PC-9 (cell line): ENCODE results near the gene ROR2. TPM values are rescaled to one million over a fixed set of nuclear protein-coding genes. Genes with fewer than 3 reads are reported as not detected.
A peak's percentile ranks its signal among the peaks of the same experiment; 100 is the strongest.
"Not testable (repeated sequence)": the region's sequence is repeated elsewhere in the genome, so short reads cannot be mapped to it uniquely, and the experiment has no call there.

Source experiments
- BruUV-seq: library from RNA; stranded (reverse); fragments of 400-500 nt; replicated peaks from 2 replicates; lab custom pipeline; 2021; lab: Mats Ljungman, UMichigan
- CTCF ChIA-PET: fragments of 300-600 bp; sonication (Branson Sonifier 250); formaldehyde crosslinking; loops from one replicate; lab custom pipeline; 2022; ENCODE audit warnings: antibody characterized with exemption; lab: Charles Lee
- POLR2A ChIA-PET: fragments of 300-600 bp; sonication (Branson Sonifier 250); formaldehyde crosslinking; loops from one replicate; lab custom pipeline; 2022; ENCODE audit warnings: antibody characterized with exemption; ENCODE audit not compliant: unreplicated experiment; lab: Charles Lee
- DNase-seq, 2 experiments: peaks; one replicate each; pipeline versions ENCODE4 v3.0.0 to v3.0.0-alpha.2; 2015 to 2022; ENCODE audit warnings: mixed read lengths in 1 of 2
- H2AFZ ChIP-seq: fragments of 200-600 bp; sonication (generic); 2 replicates; pipeline ENCODE4 v1.8.1; 2017; ENCODE audit warnings: antibody characterized with exemption
- H3F3A ChIP-seq: fragments of 200-600 bp; sonication (generic); 2 replicates; pipeline ENCODE4 v1.8.1; 2017; ENCODE audit warnings: antibody characterized with exemption, mild to moderate bottlenecking, low read depth; ENCODE audit not compliant: insufficient read depth
- H3K27ac ChIP-seq: fragments of 200-600 bp; sonication (generic); 2 replicates; pipeline ENCODE4 v1.6.1; 2016; ENCODE audit warnings: mixed run types
- H3K27me3 ChIP-seq: fragments of 200-600 bp; sonication (generic); 2 replicates; pipeline ENCODE4 v1.6.1; 2016; ENCODE audit warnings: low read depth, mixed run types; ENCODE audit not compliant: insufficient read depth
- H3K36me3 ChIP-seq: fragments of 200-600 bp; sonication (generic); 2 replicates; pipeline ENCODE4 v1.6.1; 2016; ENCODE audit warnings: low read depth, mixed run types
- H3K4me1 ChIP-seq: fragments of 200-600 bp; sonication (generic); replicated peaks from 2 replicates; pipeline ENCODE4 v1.6.1; 2016; ENCODE audit warnings: mixed run types; ENCODE audit not compliant: insufficient read depth
- H3K4me2 ChIP-seq: fragments of 200-600 bp; sonication (generic); 2 replicates; pipeline ENCODE4 v1.6.1; 2017; ENCODE audit warnings: mixed run types
- H3K4me3 ChIP-seq: fragments of 200-600 bp; sonication (generic); 2 replicates; pipeline ENCODE4 v1.6.1; 2016; ENCODE audit warnings: mixed run types
- H3K79me2 ChIP-seq: fragments of 200-600 bp; sonication (generic); 2 replicates; pipeline ENCODE4 v1.6.1; 2017; ENCODE audit warnings: low read depth, mixed run types
- H3K9me2 ChIP-seq: fragments of 200-600 bp; sonication (generic); 2 replicates; pipeline ENCODE4 v1.8.1; 2017; ENCODE audit warnings: mild to moderate bottlenecking; ENCODE audit not compliant: insufficient read depth
- H3K9me3 ChIP-seq: fragments of 200-600 bp; sonication (generic); 2 replicates; pipeline ENCODE4 v1.8.1; 2016; ENCODE audit warnings: low read depth; ENCODE audit not compliant: insufficient read depth
- H4K20me1 ChIP-seq: fragments of 200-600 bp; sonication (generic); 2 replicates; pipeline ENCODE4 v1.8.1; 2017; ENCODE audit not compliant: insufficient read depth
- CTCF ChIP-seq: fragments of 200-600 bp; sonication (generic); conservative IDR thresholded peaks from 2 replicates; pipeline ENCODE4 v1.6.1; 2017; ENCODE audit warnings: mixed run types, antibody characterized with exemption, mild to moderate bottlenecking, moderate library complexity
- EZH2 ChIP-seq: fragments of 200-600 bp; sonication (generic); IDR thresholded peaks from 2 replicates; pipeline ENCODE4 v1.8.0; 2017; ENCODE audit warnings: antibody characterized with exemption, low read depth
- intact Hi-C: fragments of 100-400 bp; cut with micrococcal nuclease; formaldehyde crosslinking; loops from one replicate; pipeline ENCODE4 v1.10.0; 2022; ENCODE audit not compliant: unreplicated experiment
- total RNA-seq: library from RNA; stranded (reverse); gene quantifications from 2 replicates; pipeline ENCODE4 v1.2.3, GENCODE V29; 2021

Gene ROR2
- total RNA-seq, 1 experiment from 2014 or later = not detected

DNA sequence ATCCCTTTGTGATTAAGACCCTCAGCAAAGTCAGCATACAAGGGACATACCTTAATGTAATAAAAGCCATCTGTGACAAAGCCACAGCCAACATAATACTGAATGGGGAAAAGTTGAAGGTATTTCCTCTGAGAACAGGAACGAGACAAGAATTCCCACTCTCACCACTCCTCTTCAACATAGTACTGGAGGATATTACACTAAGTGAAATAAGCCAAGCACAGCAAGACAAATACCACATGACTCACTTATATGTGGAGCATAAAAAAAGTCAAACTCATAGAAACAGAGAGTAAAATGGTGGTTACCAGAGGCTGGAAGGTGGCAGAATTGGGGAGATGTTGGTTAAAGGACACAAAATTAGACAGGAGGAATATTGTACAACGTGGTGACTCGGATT is 408.3 kb downstream of the ROR2 start:
- Histone ChIP-seq H3K27me3 (no peaks in the 10 kb centered on the region), H3K4me1 (peaks cover 8% of the 10 kb centered on the region), H3F3A (peaks cover 6% of the 10 kb centered on the region; the same call in 1 of the 2 replicates), H3K4me2 (no peak overlapping the region), H3K9me2 (no peaks in the 10 kb centered on the region), H3K79me2 (no peaks in the 10 kb centered on the region), H3K9me3 (no peaks in the 10 kb centered on the region), H3K36me3 (no peaks in the 10 kb centered on the region), H3K27ac (no peak overlapping the region), H2AFZ (no peak overlapping the region), H4K20me1 (no peaks in the 10 kb centered on the region), H3K4me3 (no peak overlapping the region)
- TF ChIP-seq EZH2 (no peak), CTCF (no peak)
- ChIA-PET CTCF (no interaction called here), POLR2A (no interaction called here)
- no peak for DNase-seq
- no TSS peak for BruUV-seq
- intact Hi-C loops = no loop called here

GRCh38 chr9:91540506-91540905 is 409.5 kb downstream of the ROR2 start:
- Histone ChIP-seq H3K4me1 (peaks cover 20% of the 10 kb centered on the region), H3F3A (peaks cover 19% of the 10 kb centered on the region)
- H3K79me2 ChIP-seq, H3K27me3 ChIP-seq, H3K9me2 ChIP-seq, H3K4me3 ChIP-seq, DNase-seq, H3K36me3 ChIP-seq, CTCF ChIA-PET, intact Hi-C loops, BruUV-seq, H2AFZ ChIP-seq, H3K4me2 ChIP-seq, H3K9me3 ChIP-seq, POLR2A ChIA-PET, H3K27ac ChIP-seq, H4K20me1 ChIP-seq: not testable (repeated sequence)

DNA sequence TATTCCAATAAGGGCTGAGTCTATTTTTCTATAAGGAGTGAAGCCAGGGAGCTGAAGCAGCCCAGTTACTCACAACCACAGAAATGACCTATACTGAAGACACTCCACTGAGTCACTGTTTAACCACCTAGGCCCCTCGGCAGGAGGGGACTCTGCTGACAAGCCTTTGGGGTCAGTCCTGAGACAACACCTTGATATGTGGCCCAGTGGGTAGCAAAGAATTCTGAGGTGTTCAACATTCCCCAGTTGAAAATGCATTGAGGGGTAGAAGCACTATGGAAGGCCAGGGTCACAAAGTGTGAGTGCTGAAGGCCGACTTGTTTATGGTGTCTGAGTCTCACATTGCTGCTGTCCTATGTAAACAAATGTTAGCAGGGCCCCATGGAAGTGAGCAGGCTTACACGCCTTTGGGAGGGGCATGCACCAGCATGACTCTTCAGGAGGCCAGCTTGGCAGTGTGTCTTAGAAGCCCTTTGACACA is 413.8 kb downstream of the ROR2 start:
- ChIA-PET CTCF (no interaction called here), POLR2A (no interaction called here)
- Histone ChIP-seq H3K27ac (peak overlapping the region; percentile 46), H2AFZ (peak overlapping the region; percentile 54; the same call in 1 of the 2 replicates), H3K79me2 (no peaks in the 10 kb centered on the region), H3K9me2 (no peaks in the 10 kb centered on the region), H3K9me3 (no peaks in the 10 kb centered on the region), H3K36me3 (no peaks in the 10 kb centered on the region), H3F3A (peaks cover 20% of the 10 kb centered on the region), H4K20me1 (no peaks in the 10 kb centered on the region), H3K4me3 (no peak overlapping the region), H3K4me1 (peaks cover 36% of the 10 kb centered on the region), H3K27me3 (no peaks in the 10 kb centered on the region), H3K4me2 (peak overlapping the region; percentile 67)
- peak; percentile 39 to 80 for DNase-seq
- no peak for TF ChIP-seq EZH2
- TF ChIP-seq CTCF = no peak
- intact Hi-C loops = loop anchor here (10.0 kb wide), 1 partner anchor 501 kb away; no protein-coding TSS in a partner anchor
- no TSS peak for BruUV-seq

GRCh38 chr9:91534374-91534773 is 415.7 kb downstream of the ROR2 start:
- Histone ChIP-seq H3K9me2 (no peaks in the 10 kb centered on the region), H3K9me3 (no peaks in the 10 kb centered on the region), H3K27ac (no peak overlapping the region), H3K4me2 (no peak overlapping the region), H3K4me3 (no peak overlapping the region), H3K79me2 (no peaks in the 10 kb centered on the region), H3K36me3 (no peaks in the 10 kb centered on the region), H4K20me1 (no peaks in the 10 kb centered on the region), H3K27me3 (no peaks in the 10 kb centered on the region), H2AFZ (no peak overlapping the region), H3F3A (peaks cover 20% of the 10 kb centered on the region), H3K4me1 (peaks cover 48% of the 10 kb centered on the region)
- no peak for DNase-seq
- POLR2A ChIA-PET = no interaction called here
- no peak for TF ChIP-seq CTCF
- no peak for TF ChIP-seq EZH2
- no TSS peak for BruUV-seq
- CTCF ChIA-PET = no interaction called here
- intact Hi-C loops = loop anchor here (10.0 kb wide), 1 partner anchor 500 kb away; no protein-coding TSS in a partner anchor
